HG03064 (cell line): ENCODE results near the gene GBA2.

Experiments
- ATAC-seq: cut with Tn5 transposase; IDR thresholded peaks from one replicate; pipeline ENCODE4 v1.9.1; 2021; ENCODE audit warnings: low read depth; ENCODE audit not compliant: unreplicated experiment

The GBA2 gene

GRCh38 chr9:35741740-35742139 is 7.3 kb downstream of the GBA2 start:
- no peak for ATAC-seq

GRCh38 chr9:35740243-35740642 is 8.8 kb downstream of the GBA2 start:
- no peak for ATAC-seq

GRCh38 chr9:35738924-35739323 is 10.1 kb downstream of the GBA2 start:
- no peak for ATAC-seq

- ATAC-seq, result no peak
These were observed 10.8 kb downstream of the GBA2 start for GRCh38 chr9:35738186-35738585.

GRCh38 chr9:35737143-35737542 is 11.9 kb downstream of the GBA2 start:
- no peak for ATAC-seq

GRCh38 chr9:35736201-35736633 is 12.8 kb downstream of the GBA2 start:
- no peak for ATAC-seq

GRCh38 chr9:35734096-35734495 is 14.9 kb downstream of the GBA2 start:
- no peak for ATAC-seq

GRCh38 chr9:35732800-35733541 is 16.1 kb downstream of the GBA2 start:
- ATAC-seq, result peak; percentile 1

GRCh38 chr9:35732185-35732799 is 16.7 kb downstream of the GBA2 start, which contains the start of the genes CREB3 and TLN1:
TSS of gene CREB3 (plus strand) at chr9:35732666. CDS start at chr9:35732773, 107 bp downstream.
TSS of gene TLN1 (minus strand) at chr9:35732195. CDS start at chr9:35725694, 6,501 bp downstream.
- peak; percentile 82 for ATAC-seq

- no peak for ATAC-seq
These were observed 17.4 kb downstream of the GBA2 start for GRCh38 chr9:35731415-35732184.

GRCh38 chr9:35730486-35730854 is 18.6 kb downstream of the GBA2 start:
- no peak for ATAC-seq

GRCh38 chr9:35729700-35730485 is 19.1 kb downstream of the GBA2 start:
- ATAC-seq, result no peak

GRCh38 chr9:35729101-35729500 is 19.9 kb downstream of the GBA2 start:
- no peak for ATAC-seq

GRCh38 chr9:35728041-35728971 is 20.7 kb downstream of the GBA2 start:
- no peak for ATAC-seq

GRCh38 chr9:35727676-35728040 is 21.4 kb downstream of the GBA2 start:
- ATAC-seq, result no peak

- ATAC-seq, result no peak
These were observed 22.1 kb downstream of the GBA2 start for GRCh38 chr9:35726931-35727330.

- no peak for ATAC-seq
These were observed 23.7 kb downstream of the GBA2 start for GRCh38 chr9:35725362-35725761.

GRCh38 chr9:35723908-35724307 is 25.1 kb downstream of the GBA2 start:
- ATAC-seq, result no peak

- ATAC-seq, result no peak
These were observed 25.6 kb downstream of the GBA2 start for GRCh38 chr9:35723426-35723825.

- ATAC-seq, result no peak
These were observed 29.5 kb downstream of the GBA2 start for GRCh38 chr9:35719546-35719945.
